Hematopoietic multipotent progenitor cell treated with erythropoietin and hydrocortisone succinate and interleukin-3 and kit ligand, for 17 days (in vitro differentiated cells): ENCODE data around the gene INPP5J.

ENCODE experiments used
- DNase-seq: peaks from one replicate; pipeline ENCODE4 v3.0.0-alpha.2; 2015; ENCODE audit warnings: low spot score

Gene INPP5J

DNA sequence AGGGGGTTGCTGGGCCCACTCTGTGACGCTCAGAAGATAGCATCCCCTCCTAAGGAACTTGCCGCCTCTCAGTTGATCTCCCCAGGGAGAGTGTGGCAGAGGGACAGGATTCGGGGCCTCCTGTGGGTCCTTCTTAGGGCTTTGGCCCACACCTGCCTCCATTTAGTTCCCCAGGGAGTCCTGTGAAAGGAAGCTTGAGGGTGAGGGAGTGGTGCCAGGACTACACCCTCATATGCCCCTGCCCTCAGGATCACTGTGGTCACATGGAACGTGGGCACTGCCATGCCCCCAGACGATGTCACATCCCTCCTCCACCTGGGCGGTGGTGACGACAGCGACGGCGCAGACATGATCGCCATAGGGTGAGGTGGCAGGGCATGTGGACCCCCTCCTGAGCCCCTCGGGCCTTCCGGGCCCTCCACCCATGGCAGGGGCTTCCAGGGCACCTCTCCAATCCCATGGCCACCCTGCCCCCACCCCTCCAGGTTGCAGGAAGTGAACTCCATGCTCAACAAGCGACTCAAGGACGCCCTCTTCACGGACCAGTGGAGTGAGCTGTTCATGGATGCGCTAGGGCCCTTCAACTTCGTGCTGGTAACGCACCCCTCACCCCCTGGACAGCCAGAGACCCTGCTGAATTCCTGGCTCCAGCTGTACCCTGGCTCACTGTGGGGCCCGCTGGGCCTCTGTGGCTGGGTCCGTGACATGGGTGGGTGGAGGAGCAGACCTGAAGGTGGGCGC, 3.5 kb downstream of the INPP5J start:
- DNase-seq: no peak

DNA sequence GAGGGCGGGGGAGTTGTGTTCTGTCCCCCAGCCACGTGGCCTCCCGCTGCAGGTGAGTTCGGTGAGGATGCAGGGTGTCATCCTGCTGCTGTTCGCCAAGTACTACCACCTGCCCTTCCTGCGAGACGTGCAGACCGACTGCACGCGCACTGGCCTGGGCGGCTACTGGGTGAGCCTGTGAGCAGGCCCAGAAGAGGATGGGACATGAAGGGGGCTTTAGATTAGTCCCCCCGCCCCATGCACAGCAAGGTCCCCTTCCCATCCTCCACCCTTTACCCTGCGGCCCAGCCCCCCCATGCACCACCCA, 4.1 kb downstream of the INPP5J start:
- no peak for DNase-seq

DNA sequence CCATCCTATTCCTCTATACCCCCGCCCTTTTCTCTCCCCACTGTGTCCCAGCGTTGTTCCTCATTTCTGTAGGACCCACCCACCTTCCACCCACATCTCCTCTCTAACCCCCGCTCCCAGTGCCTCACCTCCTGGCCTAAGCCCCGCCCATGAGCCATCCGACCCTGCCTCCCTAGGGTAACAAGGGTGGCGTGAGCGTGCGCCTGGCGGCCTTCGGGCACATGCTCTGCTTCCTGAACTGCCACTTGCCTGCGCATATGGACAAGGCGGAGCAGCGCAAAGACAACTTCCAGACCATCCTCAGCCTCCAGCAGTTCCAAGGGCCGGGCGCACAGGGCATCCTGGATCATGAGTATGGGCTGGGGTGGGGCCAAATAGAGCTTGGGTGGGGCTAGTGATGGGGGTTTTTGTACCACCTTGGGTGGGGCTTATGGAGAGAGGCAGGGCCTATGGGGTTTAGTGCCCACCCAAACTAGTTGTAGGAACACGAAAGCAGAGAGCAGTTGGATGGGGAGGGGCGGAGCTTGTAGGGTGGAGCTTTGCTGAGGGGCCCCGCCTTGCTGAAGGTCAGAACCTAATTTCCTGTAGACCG, 4.5 kb downstream of the INPP5J start:
- no peak for DNase-seq

DNA sequence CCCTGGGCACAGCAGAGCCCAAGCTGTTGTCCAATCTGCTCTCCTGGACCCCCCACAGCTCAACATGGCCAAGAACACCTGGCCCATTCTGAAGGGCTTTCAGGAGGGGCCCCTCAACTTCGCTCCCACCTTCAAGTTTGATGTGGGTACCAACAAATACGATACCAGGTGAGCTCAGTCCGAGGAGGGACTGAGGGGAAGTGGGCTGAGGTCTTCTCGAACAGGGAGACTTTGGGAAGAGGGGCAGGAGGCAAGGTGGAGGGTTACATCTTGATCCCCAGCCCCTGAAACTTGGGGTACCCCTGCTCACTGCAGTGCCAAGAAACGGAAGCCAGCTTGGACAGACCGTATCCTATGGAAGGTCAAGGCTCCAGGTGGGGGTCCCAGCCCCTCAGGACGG, 5.4 kb downstream of the INPP5J start:
- no peak for DNase-seq

DNA sequence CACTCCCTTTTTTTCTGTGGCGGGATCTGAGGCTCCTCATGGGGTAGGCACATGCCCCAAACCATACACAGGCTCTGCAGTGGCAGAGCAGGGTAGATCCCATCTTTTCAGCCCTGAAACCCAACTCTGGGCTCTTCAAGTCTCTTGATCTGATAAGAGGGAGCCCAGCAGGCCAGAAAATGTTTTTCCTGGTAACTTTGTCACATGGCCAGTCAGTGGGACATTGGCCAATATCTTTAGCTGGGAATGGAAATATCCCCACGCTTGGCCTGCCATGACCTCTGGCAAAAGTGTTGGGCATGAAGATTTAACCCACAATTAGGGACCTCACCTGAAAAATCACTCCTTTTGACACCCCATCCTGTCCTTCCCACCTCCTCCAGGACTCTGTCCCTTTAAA, 8.1 kb downstream of the INPP5J start:
- no peak for DNase-seq

DNA sequence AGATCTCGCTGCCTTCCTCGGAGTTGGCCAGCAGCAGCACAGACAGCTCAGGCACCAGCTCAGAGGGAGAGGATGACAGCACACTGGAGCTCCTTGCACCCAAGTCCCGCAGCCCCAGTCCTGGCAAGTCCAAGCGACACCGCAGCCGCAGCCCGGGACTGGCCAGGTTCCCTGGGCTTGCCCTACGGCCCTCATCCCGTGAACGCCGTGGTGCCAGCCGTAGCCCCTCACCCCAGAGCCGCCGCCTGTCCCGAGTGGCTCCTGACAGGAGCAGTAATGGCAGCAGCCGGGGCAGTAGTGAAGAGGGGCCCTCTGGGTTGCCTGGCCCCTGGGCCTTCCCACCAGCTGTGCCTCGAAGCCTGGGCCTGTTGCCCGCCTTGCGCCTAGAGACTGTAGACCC, 11.1 kb downstream of the INPP5J start:
- no peak for DNase-seq

DNA sequence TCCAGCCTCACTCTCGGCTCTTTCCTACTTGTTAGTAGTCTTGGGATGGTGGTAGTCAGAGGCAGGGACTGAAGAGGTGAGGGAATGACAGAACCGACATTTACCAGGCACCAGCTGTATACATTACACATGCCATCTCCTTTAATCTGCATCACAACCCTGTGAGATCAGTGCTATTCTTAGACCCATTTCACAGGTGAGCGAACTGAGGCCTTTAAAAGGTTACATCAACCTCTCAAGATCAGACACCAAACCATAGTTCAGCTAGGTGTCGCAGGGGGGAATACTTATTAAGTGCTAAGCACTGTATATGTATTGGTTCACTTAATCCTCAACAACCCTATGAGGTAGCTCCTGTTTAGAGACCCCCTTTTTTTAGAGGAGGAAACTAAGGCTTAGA, 11.9 kb downstream of the INPP5J start:
- DNase-seq: no peak

DNA sequence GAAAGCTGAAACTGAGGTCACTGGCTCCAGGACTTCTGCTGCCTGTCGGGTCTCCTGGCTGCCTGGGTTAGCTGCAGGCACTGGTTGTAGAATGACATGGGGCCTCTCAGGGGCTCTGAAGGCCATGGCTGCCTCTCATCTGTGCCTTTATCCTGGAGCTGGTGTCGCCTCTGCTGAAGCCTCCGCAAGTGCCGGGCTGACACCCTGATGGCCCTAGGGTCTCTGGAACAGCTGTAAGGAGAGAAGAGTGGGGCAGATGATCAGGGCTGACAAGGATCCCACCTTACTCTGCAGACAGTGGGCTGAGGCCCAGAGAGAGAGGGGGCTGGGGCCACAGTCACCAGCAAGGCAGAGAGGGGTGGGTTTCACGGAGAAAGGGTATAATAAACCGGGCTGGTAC, 12.9 kb downstream of the INPP5J start:
- no peak for DNase-seq

DNA sequence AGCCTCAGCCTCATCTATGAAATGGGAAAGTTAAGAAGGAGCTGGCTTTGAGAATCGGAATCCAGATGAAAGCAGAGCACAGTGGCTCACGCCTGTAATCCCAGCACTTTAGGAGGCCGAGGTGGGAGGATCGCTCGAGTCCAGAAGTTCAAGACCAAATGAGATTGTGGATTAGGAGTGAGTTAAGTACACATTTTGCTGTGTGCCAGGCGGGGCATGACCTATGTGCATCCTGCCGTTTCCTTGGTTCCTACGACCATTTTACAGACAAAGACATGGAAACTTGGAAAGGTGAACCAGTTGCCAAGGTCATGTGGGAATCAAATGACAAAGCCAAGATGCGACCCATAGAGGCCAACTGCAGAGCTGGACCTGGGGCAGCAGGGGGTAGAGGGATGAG, 13.4 kb downstream of the INPP5J start:
- no peak for DNase-seq

DNA sequence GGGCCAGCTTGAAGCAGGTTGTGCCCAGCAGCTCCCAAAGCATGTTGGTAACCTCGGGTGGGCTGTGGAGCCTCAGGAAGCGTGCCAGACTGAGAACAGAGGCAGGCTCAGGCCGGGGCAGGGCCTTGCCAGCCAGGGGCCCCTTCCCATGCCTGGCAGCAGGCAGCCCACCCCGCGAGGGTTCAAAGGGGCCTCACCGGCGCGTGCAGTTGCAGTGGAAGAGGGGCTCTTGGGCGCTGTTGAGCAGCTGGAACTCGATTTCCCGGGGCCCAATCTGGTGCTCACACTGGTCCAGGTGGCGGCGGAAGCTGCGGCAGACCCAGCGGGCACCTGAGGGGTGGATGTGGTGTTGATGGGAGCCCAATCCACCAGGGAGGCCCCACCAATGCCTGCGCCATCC, 13.9 kb downstream of the INPP5J start:
- DNase-seq: no peak

DNA sequence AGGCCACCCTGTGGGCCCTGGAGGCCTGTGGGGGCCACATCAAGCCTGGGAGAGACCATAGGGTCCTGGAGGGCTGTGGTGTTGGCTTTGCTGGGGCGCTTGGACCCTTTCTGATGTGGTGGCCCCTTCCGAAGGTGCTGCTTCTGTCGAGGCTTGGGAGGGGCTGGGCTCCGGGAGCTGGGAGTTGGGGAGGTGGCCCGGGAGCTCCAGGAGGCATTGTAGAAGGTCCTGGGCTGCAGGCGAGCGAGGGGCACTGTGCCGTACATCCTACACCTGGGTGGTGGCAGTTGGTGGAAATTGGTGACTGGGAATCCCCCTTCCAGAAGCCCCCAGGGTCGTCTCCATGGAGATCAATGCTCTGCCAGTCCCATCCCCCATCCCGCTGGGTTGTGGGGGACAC, 15.0 kb downstream of the INPP5J start:
- no peak for DNase-seq

DNA sequence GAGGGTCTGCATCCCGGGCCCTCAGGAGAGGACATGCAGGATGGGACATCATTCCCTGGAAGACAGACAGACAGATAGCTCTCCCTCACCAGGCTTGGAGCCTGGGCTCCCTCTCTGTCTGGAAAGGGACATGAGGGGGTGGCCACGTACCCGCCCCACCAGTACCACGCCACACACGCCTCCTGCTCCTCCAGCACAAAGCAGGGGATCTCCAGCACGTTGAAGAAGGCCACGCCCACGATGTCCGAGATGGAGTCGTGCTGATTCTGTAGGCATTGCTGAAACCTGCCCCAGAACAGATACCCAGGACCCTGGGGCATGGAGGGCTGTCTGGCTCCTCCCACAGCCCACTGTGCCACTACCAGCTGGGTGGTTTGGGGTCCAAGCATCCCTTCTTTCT, 15.4 kb downstream of the INPP5J start:
- DNase-seq: no peak

DNA sequence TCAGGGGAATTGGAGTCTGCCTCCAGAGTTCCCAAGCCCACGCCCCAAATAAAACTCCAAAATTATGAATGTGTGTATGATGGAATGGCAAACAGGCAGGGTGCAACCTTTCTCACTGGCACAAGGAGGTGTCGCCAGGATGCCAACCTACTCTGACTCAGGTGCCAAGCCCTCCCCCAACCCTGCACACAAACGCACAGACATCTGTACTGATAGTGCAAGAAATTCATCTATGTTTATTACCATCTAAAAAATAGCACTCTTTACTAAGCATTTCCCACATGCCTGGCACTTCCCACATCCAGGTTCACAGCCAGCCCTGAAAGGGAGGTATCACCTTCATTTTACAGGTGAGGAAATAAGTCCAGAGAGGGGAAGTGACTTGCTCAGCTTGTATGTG, 16.3 kb downstream of the INPP5J start:
- DNase-seq: no peak

DNA sequence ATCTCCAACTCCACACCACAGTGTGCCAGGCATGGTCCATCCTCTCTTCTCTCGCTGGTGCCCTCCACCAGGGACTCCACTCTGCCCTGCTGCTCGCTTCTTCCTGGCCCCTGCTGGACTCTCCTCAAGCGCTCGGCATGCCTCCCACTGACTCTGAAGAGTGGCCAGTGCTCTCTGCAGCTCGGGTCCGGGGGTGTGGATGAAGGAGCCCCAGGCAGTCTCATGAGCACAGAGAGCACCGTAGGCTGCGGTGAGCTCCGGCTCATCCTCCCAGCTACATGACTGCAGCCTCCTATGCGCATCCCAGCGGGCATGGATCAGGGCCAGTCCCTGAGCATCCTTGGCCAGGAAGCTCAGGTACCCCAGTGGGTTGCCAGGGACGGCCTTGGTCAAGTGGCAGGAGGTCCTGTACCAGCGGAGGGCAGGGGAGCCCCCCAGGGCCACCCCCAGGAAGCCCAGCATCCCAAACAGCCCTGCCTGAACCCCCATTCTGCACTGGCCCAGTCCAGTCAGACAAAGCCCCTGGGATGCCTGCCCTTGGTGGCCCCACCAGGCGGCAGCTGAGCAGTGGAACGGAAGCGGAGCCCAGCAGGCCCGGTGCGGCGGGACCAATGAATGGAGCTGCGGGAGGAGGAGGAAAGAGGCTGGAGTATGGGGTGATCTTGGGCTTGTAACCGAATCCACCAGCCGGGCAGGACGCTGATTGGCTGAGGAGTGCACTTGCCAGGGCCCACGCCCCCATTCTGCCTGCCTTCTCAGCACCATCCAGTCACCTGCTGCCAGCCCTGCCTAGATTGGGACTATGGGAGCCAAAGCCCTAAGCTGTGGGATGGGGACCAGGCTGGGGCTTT, 17.3 kb downstream of the INPP5J start, which contains the start of gene PLA2G3:
PLA2G3 (minus strand) TSS at position 643 of the 851 bp plus-strand sequence; CDS start at position 489, 154 bp downstream.
- DNase-seq: no peak

DNA sequence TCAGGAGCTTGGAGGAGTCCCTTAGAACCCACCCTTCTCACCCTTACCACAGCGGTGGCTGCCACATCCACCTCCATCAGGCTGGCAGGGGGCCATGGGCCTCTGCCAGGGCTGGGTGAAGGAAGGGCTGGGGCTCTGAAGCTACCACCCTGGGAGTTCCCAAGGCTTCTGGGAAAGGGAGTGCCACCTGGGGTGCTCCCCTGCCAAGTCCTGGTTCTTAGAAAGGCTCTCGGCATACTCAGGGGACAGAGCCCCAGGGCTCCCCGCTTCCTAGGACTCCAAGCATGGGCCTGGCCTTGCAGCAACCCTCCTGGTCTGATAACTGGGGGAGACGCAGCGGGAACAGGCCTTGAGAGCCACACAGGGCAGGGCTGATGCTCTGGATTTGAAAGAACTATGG, 18.0 kb downstream of the INPP5J start:
- no peak for DNase-seq

DNA sequence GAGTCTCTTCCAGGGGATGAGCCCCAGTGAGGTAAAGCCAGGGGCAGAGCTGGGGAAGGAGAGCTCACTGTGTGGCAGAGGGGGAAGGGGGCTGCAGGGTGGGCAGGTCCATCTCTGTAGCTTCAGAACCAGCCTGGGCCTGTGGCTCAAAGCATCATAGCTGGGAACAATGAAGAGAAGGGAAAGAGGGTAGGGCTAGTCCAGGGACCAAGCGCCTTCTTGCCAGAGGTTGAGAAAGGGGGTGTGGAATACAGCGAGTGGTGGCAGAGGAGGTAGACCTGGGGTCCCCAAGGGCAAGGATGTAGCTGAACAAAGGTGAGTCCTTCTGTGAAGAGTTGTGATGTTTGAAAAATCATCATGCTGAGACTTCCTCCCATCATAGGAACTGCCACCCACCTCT, 18.8 kb downstream of the INPP5J start:
- DNase-seq: no peak

DNA sequence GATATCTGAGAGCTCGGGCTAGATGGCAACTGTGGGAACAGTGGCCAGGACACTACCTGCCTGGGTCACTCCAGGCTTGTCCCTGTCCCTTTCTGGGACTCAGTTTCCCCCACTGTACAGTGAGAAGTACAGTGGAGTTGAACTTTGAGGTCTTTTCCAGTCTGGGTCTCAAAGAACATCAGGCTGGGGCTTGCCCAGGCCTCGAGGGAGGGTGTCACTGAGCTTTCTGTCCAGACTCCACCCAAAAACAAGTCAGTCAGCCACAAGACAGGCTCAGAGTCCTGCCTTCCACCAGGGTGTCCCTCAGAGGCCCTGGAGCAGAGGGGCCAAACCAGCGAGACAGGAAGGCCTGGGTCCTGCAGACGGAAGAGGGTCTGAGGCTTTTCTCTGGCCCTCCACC, 19.5 kb downstream of the INPP5J start:
- no peak for DNase-seq

DNA sequence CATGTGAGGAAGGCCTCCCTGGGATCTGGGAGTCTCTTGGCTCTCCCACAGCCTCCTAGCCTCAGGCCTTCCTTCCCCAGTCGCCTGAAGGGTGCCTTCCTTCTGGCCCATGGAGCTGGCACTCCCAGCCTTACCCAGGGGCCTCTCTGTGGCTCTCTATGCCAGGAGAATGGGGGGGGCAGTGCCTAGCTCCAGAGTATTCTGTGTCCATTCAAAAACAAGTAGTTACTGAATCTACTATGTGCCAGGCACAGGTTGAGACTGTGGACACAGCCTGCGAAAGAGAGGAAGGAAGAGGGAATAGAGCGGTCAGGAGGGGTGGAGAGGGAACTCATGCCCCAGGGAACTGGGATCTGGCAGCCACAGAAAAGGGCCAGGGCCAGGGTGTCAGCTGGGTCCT, 20.3 kb downstream of the INPP5J start:
- no peak for DNase-seq

DNA sequence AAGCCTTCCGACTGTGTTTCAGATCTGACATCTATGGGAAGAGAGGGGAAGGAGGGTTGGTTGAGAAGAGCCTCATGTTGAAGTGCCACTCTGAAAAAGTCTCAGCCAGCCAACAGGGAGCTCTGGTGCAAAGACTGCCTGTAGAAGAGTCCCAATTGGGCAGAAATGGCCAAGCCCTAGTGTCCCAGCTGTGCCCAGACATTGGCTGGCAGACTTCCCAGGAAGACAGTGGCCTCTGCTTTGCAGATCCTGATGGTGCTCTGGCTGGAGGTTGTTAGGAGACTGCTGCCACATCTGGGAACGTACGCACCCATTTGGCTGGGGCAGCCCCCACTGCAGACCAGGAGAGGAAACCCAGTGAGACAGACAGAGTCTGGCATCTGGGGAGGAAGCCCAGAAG, 20.8 kb downstream of the INPP5J start:
- DNase-seq: no peak

DNA sequence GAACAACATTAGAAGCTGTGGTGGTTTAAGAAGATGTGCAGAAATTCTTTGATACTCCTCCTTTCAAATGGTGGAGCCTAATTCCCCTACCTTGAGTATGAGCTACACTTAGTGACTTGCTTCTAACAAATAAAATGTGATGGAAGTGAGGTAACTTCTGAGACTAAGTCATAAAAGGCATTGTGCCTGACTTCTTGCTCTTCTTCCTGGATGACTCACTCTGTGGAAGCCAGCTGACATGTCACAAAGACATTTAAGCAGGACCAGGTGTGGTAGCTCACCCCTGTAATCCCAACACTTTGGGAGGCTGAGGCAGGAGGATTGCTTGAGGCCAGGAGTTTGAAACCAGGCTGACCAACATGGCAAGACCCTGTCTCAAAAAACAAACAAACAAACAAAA, 21.5 kb downstream of the INPP5J start:
- no peak for DNase-seq

DNA sequence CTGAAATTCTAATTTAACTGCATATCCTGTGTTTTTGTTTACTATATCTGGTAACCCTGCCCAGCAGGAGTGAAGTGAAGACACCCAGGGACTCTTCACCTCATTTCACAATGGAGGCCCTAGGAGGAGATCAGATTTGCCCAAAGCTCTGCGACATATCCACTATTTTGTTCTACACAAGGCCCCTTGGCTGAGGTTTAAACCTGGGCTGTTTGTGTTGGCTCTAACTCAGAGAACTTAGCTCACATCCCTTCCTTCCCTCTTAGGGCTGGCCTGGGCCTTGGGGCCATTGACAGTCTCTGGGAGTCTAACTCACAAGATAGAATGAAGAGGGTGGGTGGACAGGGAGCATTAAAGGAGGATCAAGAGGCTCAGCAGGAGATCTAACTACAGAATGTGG, 25.7 kb downstream of the INPP5J start:
- no peak for DNase-seq

DNA sequence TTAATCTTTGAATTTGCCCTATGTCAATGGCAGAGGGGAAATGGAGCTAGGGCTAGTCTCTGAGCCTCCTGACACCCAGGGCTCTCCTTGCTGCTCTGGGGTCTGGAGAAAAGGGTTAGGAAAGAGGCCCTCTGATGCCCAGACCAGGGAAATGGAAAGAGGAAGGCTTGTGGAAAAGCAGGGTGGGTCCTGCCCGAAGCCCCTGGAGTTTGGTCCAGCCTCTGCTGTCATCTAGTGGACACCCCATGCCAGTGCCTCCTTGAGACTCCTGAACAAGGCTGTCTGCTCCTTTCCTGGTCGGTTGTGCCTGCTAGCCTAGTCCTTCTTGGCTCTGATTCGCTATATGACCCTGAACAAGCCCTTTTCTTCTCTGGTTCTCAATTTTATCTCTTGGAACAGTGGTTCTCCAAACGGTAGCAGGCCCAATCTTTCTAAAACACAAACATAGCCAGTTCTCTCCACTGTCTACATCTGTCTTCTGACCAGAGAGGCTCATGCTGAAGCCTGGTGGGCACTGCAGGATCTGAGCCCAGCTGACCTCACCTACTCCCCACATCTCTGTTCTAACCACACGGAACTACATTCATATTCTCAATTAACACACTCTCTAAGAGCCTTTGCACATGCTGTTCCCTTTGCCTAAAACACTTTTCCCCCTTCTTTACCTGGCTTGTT, 26.3 kb downstream of the INPP5J start:
- no peak for DNase-seq

DNA sequence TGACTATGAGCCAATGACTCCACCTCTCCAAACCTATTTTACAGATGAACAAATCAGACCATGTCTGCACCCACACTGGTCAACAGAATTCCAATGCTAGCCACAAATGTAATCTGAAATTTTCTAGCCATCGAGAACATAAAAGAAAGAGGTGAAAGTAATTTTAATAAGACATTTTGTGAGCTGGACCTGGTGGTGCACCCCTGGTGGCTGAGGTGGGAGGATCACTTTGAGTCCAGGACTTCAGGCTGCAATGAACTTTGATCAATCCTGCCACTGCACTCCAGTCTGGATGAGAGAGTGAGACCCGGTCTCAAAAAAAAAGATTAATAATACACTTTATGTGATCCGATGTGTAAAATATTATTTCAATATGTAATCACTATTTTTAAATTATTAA, 27.8 kb downstream of the INPP5J start:
- no peak for DNase-seq
